NCI-H446 treated with DMSO at 0.1 percent for 48 hours (cell line): ENCODE data around the gene MLX.
"Not testable (repeated sequence)": the region's sequence is repeated elsewhere in the genome, so short reads cannot be mapped to it uniquely, and the experiment has no call there.

ENCODE experiments used
- DNase-seq: peaks from one replicate; lab custom pipeline; 2025; lab: John Stamatoyannopoulos, UW

The MLX gene

GRCh38 chr17:42555122-42555622 is 11.7 kb upstream of the MLX start:
- DNase-seq = no peak

- DNase-seq = not testable (repeated sequence)
Observed at GRCh38 chr17:42555961-42556617, 10.8 kb upstream of the MLX start.

- no peak for DNase-seq
Observed at GRCh38 chr17:42559075-42559474, 7.8 kb upstream of the MLX start.

DNA sequence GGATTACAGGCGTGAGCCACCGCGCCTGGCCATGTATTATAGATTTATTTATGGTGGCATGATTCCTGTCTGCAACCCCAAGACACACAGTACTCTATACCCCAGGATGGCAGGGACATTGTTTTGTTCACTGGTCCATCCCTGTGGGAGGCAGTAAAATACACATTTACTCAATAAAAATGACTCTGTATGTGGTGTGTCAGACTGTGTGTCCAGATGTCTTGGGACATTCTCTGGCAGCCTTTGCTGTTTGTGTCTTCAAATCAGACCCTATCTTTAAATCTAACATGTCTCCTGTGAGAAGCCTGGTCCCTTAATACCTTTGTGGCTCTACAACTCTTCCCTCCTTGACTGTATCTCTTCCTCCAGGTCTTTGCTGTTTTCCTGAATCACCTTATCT is 6.7 kb upstream of the MLX start:
- DNase-seq = no peak

- DNase-seq = peak; percentile 90
Observed at GRCh38 chr17:42561897-42562387, 5.0 kb upstream of the MLX start, which contains the start of gene COASY. COASY (plus strand) TSS chr17:42562148; CDS start chr17:42562623, 475 bp downstream.

DNA sequence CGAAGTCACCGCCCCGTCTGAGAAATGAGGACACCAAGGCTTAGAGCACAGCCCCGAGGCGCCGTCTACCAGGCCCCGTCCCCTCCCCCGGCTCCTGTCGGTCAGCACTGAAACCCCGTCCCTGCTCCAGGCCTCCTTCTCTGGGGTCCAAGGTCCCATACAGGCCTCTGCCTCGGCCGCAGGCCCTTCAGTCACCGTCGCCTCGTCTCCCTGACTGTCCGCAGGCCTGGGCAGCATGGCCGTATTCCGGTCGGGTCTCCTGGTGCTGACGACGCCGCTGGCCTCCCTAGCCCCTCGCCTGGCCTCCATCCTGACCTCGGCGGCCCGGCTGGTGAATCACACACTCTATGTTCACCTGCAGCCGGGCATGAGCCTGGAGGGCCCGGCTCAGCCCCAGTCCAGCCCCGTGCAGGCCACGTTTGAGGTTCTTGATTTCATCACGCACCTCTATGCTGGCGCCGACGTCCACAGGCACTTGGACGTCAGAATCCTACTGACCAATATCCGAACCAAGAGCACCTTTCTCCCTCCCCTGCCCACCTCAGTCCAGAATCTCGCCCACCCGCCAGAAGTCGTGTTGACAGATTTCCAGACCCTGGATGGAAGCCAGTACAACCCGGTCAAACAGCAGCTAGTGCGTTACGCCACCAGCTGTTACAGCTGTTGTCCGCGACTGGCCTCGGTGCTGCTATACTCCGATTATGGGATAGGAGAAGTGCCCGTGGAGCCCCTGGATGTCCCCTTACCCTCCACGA is 4.3 kb upstream of the MLX start:
- no peak for DNase-seq

GRCh38 chr17:42563143-42563509 is 3.8 kb upstream of the MLX start:
- DNase-seq = no peak

DNA sequence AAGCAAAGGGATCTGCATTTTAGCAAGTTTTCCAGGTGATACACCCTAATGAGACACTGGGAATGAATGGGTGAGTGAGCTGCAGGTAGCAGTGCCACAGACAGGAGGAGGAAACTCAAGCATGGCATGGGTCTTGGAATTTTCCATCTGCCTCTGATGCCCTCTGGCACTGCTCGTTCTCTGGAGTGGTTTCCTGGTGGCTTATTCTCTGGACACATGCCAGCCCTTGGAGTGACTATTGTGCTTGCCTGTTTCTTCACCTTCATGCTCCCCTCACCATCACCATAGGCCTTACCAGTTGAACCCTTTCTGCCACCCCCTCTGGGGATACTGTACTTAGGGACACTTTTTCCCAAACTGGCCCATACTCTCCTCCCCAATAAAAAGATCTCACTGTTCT is 3.4 kb upstream of the MLX start:
- no peak for DNase-seq

DNA sequence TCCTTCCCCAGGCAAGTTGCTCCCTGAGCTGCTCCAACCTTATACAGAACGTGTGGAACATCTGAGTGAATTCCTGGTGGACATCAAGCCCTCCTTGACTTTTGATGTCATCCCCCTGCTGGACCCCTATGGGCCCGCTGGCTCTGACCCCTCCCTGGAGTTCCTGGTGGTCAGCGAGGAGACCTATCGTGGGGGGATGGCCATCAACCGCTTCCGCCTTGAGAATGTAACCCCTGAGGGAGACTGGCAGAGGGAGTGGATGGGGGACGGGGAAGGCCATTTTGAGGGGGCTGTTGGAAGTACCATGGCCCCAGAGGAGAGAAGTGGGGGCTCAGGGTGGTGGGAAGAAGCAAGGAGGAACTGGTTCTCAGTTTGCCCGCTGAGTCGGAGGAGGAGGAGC is 3.0 kb upstream of the MLX start:
- DNase-seq = no peak

GRCh38 chr17:42564815-42565522 is 1.9 kb upstream of the MLX start:
- no peak for DNase-seq

DNA sequence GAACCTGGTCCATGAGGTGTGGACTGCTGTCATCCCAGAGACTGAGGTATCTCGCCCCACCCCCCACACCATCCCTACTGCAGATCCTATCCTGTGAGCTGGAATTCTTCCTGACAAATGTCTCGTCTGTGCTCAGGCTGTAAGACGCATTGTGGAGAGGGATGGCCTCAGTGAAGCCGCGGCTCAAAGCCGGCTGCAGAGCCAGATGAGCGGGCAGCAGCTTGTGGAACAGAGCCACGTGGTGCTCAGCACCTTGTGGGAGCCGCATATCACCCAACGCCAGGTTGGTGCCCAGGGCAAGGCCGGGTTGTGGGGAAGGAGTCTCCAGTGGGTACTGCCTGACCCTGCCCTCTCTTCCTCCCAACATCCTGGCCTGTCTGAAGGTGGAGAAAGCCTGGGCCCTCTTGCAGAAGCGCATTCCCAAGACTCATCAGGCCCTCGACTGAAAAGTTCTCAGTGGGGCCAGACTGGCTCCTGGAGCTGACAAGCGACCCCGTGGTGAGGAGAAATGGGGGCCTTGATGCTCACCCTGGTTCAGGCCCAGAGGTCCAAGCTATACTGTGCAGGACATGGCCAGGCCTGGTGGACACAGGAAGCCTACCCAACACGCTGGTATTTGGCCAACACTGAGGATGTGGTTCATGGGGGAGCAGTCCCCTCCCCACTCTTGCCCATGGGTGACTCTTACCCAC is 1.2 kb upstream of the MLX start:
- DNase-seq = no peak

DNA sequence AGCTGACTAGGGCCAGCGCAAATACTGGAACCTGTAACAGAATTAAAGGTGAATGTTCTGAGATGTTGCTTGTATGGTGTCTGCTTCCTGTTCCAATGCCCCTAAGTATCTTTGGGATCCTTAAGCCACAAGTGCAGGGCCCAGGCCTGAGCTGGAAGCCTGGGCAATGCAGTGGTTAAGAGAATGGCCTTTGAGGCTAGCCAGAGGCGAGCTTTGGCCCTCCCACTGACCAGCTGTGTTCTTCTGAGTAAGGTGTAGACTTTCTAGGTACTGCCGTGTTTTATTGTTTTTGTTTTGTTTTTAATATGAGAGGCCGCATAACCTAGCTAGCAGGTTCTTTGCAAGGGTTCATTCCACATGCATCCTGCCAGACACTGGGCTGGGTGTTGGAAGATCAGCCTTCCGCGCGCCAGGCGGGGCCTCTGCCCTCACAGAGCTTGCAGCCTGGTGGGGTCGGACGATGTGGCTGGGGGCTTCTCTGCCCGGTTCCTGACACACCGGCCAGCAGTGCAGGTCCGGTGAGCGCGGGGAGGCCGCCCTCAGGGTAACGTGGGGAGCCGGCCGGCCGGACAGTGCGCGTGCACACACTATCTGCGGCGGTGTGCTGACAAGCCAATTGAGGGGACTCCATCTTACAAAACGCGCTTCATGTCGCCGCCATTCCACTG is 551 bp upstream of the MLX start:
- no peak for DNase-seq

- no peak for DNase-seq
Observed at GRCh38 chr17:42568341-42569111, 1.6 kb downstream of the MLX start.

DNA sequence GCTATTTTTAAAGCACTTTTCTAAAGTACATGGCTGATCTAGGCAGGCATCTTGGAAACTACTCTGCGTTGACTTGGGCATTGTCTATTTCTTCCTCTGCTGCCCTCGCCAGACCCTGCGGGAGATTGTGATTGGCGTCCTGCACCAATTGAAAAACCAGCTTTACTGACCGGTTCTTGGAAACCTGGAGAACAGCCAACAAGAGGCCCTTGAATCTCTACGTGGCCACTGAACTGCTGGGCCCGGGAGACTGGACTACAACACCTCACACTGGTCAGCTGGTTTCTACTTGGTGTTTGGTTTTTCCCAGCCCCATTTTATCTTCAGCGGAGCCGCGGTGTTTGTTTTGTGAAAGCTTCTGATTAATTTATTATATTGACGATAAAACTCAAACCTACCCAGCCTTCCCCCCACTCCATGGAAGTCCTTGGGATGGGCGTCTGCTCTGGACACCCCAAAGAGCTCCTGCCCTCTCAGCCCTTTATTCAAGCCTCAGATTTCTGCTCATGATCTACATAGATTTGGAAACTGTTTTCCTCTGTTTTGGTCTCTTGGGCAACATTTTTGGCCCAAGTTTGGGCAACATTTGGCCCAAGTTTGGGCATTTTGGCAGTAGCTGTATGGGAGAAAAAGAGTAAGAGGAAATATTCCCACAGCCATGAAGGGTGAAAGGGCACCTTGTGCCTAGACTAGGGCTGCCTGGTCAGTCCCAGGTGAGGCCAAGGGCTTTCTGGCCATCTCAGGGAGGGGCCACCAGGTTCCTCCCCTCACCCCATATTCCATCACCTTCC is 4.7 kb downstream of the MLX start:
- DNase-seq = no peak

GRCh38 chr17:42573095-42573494 is 6.2 kb downstream of the MLX start:
- DNase-seq = no peak

DNA sequence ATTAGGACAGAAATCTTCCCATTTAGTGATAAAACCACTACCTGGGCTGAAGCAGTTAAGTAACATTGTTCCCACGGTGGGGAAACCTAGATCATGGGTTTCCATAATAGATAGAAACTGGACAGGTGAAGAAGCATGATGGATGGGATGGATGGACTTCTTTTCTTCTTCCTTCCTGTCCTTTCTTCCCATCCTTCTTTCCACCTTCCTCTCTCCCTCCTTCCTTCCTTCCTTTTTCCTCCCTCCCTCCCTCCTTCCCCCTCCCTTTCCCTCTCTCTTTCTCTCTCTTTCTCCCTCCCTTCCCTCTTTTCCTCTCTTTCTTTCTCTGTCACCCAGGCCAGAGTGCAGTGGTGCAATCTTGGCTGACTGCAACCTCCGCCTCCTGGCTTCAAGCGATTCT is 7.6 kb downstream of the MLX start:
- no peak for DNase-seq

GRCh38 chr17:42577140-42577531 is 10.2 kb downstream of the MLX start:
- no peak for DNase-seq

GRCh38 chr17:42577532-42578281 is 10.8 kb downstream of the MLX start, which contains the start of gene PSMC3IP:
PSMC3IP (minus strand) TSS chr17:42577729; CDS start chr17:42577686, 43 bp downstream.
- DNase-seq = peak; percentile 78

GRCh38 chr17:42578282-42578869 is 11.5 kb downstream of the MLX start:
- peak; percentile 47 for DNase-seq
